Stimulated activated CD4-positive, alpha-beta T cell treated with anti-CD3 and anti-CD28 coated beads, Interleukin-1b, Interleukin-23, amount 100 ng/mL, for 4 hours (primary cell): ENCODE results near the gene PHKA2.
"Not testable (repeated sequence)": the region's sequence is repeated elsewhere in the genome, so short reads cannot be mapped to it uniquely, and the experiment has no call there.

ENCODE experiments used
- DNase-seq, 2 donors: peaks; one replicate each; pipeline ENCODE4 v3.0.0-alpha.2; 2020; ENCODE audit warnings: low read depth in 2 of 2

Gene PHKA2

DNA sequence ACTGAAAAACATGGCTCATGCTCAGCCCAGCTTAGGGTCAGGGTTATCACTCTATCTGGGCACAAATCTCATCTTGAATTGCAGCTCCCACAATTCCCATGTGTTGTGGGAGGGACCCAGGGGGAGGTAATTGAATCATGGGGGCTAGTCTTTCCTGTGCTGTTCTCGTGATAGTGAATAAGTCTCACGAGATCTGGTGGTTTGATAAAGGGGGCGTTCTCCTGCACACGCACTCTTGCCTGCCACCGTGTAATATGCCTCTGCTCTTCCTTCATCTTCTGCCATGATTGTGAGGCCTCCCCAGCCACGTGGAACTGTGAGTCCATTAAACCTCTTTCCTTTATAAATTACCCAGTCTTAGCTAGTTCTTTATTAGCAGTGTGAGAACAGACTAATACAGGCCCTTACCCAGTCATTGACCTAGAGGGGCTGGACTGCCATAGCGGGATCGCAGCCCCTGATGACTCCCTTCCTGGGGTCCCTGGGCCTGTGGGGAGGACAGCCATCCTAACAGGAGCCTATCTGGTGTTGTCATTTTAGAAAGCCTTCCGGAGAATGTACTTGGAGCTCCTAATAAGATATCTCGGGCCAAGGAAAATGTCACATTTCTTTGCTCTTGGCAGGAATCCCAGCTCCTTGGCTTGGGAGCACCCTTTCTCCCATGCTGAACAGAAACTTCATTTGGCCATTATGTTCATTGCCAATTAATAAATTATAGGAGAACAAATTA is 112.6 kb downstream of the PHKA2 start:
- no peak for DNase-seq

DNA sequence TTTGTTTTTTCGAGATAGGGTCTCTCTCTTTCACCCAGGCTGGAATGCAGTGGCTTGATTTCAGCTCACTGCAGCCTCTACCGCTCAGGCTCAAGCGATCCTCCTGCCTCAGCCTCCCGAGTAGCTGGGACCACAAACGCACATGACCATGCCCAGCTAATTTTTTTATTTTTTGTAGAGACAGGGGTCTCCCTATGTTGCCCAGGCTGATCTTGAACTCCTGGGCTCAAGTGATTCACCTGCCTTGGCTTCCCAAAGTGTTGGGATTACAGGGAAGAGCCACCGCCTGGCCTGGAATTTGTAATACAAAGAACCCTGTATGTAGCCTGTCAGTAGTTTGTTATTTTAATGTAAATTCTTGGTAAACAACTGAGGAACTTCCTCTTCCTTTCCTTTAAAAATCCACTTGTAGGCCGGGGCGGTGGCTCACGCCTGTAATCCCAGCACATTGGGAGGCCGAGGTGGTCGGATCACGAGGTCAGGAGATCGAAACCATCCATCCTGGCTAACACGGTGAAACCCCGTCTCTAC is 119.5 kb downstream of the PHKA2 start:
- DNase-seq = no peak

DNA sequence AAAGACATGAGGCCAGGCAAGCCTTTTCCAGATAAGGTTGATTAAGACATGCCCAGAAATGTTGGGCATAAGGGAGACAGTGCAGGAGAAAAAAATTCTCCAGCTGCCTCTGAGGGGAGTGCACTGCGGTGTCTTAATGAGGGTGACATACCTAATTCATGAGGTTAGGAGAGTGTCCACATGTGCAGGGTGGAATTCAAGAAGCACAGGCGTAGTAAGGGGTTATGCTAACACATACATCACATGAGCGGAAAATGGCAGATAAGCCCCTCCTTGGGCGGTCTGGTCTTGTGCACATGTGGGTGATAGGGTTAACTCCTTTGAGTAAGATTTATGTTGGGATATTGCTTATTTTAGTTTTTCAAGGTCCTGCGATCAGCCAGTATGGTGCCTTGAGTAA is 122.4 kb downstream of the PHKA2 start:
- DNase-seq = no peak

GRCh38 chrX:18856645-18856997 is 127.3 kb downstream of the PHKA2 start:
- DNase-seq = no peak

DNA sequence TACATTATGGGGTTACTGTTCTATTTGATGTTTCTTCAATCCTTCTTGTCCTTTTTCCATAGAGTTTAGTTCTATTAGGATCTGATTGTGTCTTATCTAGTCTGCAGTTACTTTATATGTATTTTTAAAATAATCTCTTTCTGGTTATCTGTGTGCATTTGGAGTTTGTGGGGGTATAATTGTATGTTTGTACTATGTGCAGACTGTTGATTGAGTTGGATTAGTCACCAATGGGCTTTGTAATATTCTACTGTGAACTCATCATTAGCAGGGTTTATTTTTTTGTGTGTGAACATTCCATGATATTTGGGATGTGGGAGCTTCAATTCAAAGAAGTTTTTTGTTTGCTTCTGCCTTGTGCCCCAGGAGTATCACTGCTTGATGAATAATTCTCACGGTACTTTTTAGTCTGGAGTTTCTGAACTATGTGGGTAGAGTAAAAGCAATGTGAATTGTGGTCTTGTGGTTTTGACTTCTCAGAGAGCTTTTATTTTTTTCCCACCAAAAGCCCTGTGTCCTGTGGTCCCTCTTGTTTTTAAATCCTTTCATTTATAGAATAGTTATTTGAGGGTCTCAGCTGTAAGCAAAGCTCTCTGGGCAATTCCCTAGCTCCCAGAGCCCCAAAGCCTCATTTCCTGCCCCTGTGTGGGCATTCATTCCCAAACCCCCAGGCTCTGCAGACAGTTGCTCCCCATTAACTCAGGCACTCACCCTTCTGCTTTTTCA is 127.8 kb downstream of the PHKA2 start:
- DNase-seq = no peak

GRCh38 chrX:18847901-18848300 is 136.0 kb downstream of the PHKA2 start:
- not testable (repeated sequence) for DNase-seq
